Smooth muscle cell (in vitro differentiated cells): Measurements from ENCODE around the gene ST3GAL3. TPM values are rescaled to one million over a fixed set of nuclear protein-coding genes. Genes with fewer than 3 reads are reported as not detected.

Experiments used
- DNase-seq: peaks from one replicate; lab custom pipeline; 2025; ENCODE audit not compliant: unreplicated experiment; lab: John Stamatoyannopoulos, UW
- H2AFZ ChIP-seq: fragments of 200-600 bp; sonication (generic); 2 replicates; pipeline ENCODE4 v1.6.0; 2016; ENCODE audit warnings: antibody characterized with exemption, low read depth, mild to moderate bottlenecking
- H3F3A ChIP-seq: fragments of 200-600 bp; sonication (generic); 2 replicates; pipeline ENCODE4 v1.6.0; 2017; ENCODE audit warnings: antibody characterized with exemption, low read depth
- H3K27ac ChIP-seq: fragments of 200-600 bp; sonication (generic); 2 replicates; pipeline ENCODE4 v1.5.1; 2016; ENCODE audit warnings: low read depth, mild to moderate bottlenecking
- H3K27me3 ChIP-seq: fragments of 200-600 bp; sonication (generic); 2 replicates; pipeline ENCODE4 v1.6.1; 2016; ENCODE audit warnings: low read depth, mild to moderate bottlenecking
- H3K36me3 ChIP-seq: fragments of 200-600 bp; sonication (generic); 2 replicates; pipeline ENCODE4 v1.5.1; 2016; ENCODE audit warnings: low read depth
- H3K4me1 ChIP-seq: fragments of 200-600 bp; sonication (generic); 2 replicates; pipeline ENCODE4 v1.5.1; 2016; ENCODE audit warnings: low read depth
- H3K4me2 ChIP-seq: fragments of 200-600 bp; sonication (generic); 2 replicates; pipeline ENCODE4 v1.6.0; 2016; ENCODE audit warnings: mild to moderate bottlenecking
- H3K4me3 ChIP-seq: fragments of 200-600 bp; sonication (generic); 2 replicates; pipeline ENCODE4 v1.5.1; 2016; ENCODE audit warnings: mild to moderate bottlenecking
- H3K79me2 ChIP-seq: fragments of 200-600 bp; sonication (generic); 2 replicates; pipeline ENCODE4 v1.6.0; 2016; ENCODE audit warnings: low read depth, mild to moderate bottlenecking
- H3K9ac ChIP-seq: fragments of 200-600 bp; sonication (generic); 2 replicates; pipeline ENCODE4 v1.6.0; 2016; ENCODE audit warnings: low read depth
- H3K9me3 ChIP-seq: fragments of 200-600 bp; sonication (generic); replicated peaks from 2 replicates; pipeline ENCODE4 v1.5.1; 2016; ENCODE audit warnings: low read depth
- H4K20me1 ChIP-seq: fragments of 200-600 bp; sonication (generic); 2 replicates; pipeline ENCODE4 v1.6.0; 2016; ENCODE audit warnings: low read depth
- CTCF ChIP-seq: fragments of 200-600 bp; sonication (generic); IDR thresholded peaks from 2 replicates; pipeline ENCODE4 v1.5.1; 2017; ENCODE audit warnings: borderline replicate concordance, mild to moderate bottlenecking, antibody characterized with exemption; ENCODE audit not compliant: insufficient read depth, poor library complexity, severe bottlenecking
- WGBS: methylation state at CpG from one replicate; pipeline ENCODE4 v1.1.7; 2016; ENCODE audit warnings: low lambda C conversion rate; 5-methylcytosine and 5-hydroxymethylcytosine counted together
- polyA plus RNA-seq: library from polyadenylated mRNA; unstranded; fragments of >200 nt; fragmentation: Nextera tagmentation; extraction: Ambion mirVana; gene quantifications from 2 replicates; pipeline ENCODE4 v1.2.1, GENCODE V29; 2016
- total RNA-seq: library from RNA; depleted of rRNA; stranded (reverse); fragments of >200 nt; gene quantifications from 2 replicates; pipeline ENCODE4 v1.2.3, GENCODE V29; 2014

The ST3GAL3 gene
- total and polyA plus RNA-seq, 2 experiments from 2014 or later: 16.0 to 16.6 TPM

GRCh38 chr1:43836267-43836951 lies 129.1 kb downstream of the ST3GAL3 start:
- 79% methylated on average over 6 of the region's 6 CpGs for WGBS
- Histone ChIP-seq H3K79me2 (no peaks in the 10 kb centered on the region), H3F3A (peaks cover 12% of the 10 kb centered on the region), H3K27ac (no peak overlapping the region), H3K4me1 (peaks cover 13% of the 10 kb centered on the region), H2AFZ (no peak overlapping the region), H3K4me2 (peak overlapping the region; percentile 63), H3K27me3 (no peaks in the 10 kb centered on the region), H3K4me3 (no peak overlapping the region), H4K20me1 (peaks cover 45% of the 10 kb centered on the region), H3K9ac (no peak overlapping the region), H3K9me3 (no peaks in the 10 kb centered on the region), H3K36me3 (no peaks in the 10 kb centered on the region)
- DNase-seq: no peak
- no peak for TF ChIP-seq CTCF

GRCh38 chr1:43839056-43839455 lies 131.7 kb downstream of the ST3GAL3 start:
- peaks cover 13% of the 10 kb centered on the region for H3K4me1 ChIP-seq
- H3K36me3 ChIP-seq: no peaks in the 10 kb centered on the region
- TF ChIP-seq CTCF: no peak
- DNase-seq: no peak
- no peaks in the 10 kb centered on the region for H3K9me3 ChIP-seq
- H3F3A ChIP-seq: peaks cover 10% of the 10 kb centered on the region
- no peak overlapping the region for H3K9ac ChIP-seq
- whole genome bisulfite sequencing: 70% methylated on average over 5 of the region's 5 CpGs
- H3K27me3 ChIP-seq: no peaks in the 10 kb centered on the region
- H3K79me2 ChIP-seq: no peaks in the 10 kb centered on the region
- peaks cover 45% of the 10 kb centered on the region for H4K20me1 ChIP-seq
- no peak overlapping the region for H2AFZ ChIP-seq
- no peak overlapping the region for H3K4me3 ChIP-seq
- H3K27ac ChIP-seq: no peak overlapping the region
- no peak overlapping the region for H3K4me2 ChIP-seq

GRCh38 chr1:43841321-43842174 lies 134.2 kb downstream of the ST3GAL3 start:
- Histone ChIP-seq H4K20me1 (peaks cover 25% of the 10 kb centered on the region), H3F3A (no peaks in the 10 kb centered on the region), H3K79me2 (no peaks in the 10 kb centered on the region), H3K9ac (no peak overlapping the region), H3K4me3 (no peak overlapping the region), H2AFZ (no peak overlapping the region), H3K4me1 (no peaks in the 10 kb centered on the region), H3K9me3 (no peaks in the 10 kb centered on the region), H3K27me3 (no peaks in the 10 kb centered on the region), H3K36me3 (no peaks in the 10 kb centered on the region), H3K4me2 (no peak overlapping the region), H3K27ac (no peak overlapping the region)
- no peak for TF ChIP-seq CTCF
- 75% methylated on average over 1 of the region's 1 CpG for WGBS
- DNase-seq: no peak
